Keratinocyte (primary cell): Measurements from ENCODE around the gene TPI1.

Source experiments
- CTCF ChIP-seq, 3 experiments: IDR thresholded peaks in 1 of 3; conservative IDR thresholded peaks in 1 of 3; optimal IDR thresholded peaks in 1 of 3; 2 replicates in 2 of 3; 3 replicates in 1 of 3; pipeline versions ENCODE3 to v1.5.1; 2011; ENCODE audit warnings: low read length in 3 of 3, mild to moderate bottlenecking in 3 of 3, moderate library complexity in 2 of 3, control low read depth in 1 of 3, inconsistent platforms in 1 of 3; ENCODE audit not compliant: insufficient read depth in 2 of 3; ENCODE audit errors: extremely low read depth in 1 of 3
- EZH2 ChIP-seq: IDR thresholded peaks from one replicate; pipeline ENCODE4 v1.6.1; 2012; ENCODE audit warnings: inconsistent platforms, mild to moderate bottlenecking, low read length, moderate library complexity

GRCh38 chr12:6873094-6874014, 6.0 kb downstream of the TPI1 start, which contains the start of gene SPSB2:
- TF ChIP-seq CTCF (optimal IDR thresholded peaks at IDR 0.05 in 1 of 3, IDR thresholded peaks at IDR 0.05 in 1 of 3, conservative IDR thresholded peaks at IDR 0.05 in 1 of 3; ENCODE audit: extremely low read depth in 1 of 3, insufficient read depth in 2 of 3, low read length in 3 of 3) (no peak), EZH2 (no peak)
